ENCODE results near the gene PPFIA1.

The PPFIA1 gene

DNA sequence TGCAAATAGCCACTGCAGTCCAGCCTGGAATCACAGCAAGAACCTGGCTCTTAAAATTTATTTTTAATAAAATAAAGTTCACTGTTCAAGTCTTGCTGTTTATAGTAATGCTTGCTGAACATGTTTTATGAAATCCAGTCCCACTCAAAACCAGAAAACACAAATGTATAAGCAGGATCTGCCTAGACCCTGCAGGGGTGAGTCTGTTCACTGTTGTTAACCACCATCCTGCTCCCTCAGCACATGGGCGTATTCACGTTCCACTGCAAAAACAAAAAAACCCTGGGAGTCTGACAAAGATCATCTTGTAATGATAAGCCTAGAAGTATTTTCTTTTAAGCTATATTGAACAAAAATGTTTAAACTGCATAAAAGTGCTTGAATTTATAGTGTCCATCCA lies 82.8 kb downstream of the PPFIA1 start:
- DNase-seq (ENCODE audit: low read depth): no peak
- TF ChIP-seq, protein P1, sequence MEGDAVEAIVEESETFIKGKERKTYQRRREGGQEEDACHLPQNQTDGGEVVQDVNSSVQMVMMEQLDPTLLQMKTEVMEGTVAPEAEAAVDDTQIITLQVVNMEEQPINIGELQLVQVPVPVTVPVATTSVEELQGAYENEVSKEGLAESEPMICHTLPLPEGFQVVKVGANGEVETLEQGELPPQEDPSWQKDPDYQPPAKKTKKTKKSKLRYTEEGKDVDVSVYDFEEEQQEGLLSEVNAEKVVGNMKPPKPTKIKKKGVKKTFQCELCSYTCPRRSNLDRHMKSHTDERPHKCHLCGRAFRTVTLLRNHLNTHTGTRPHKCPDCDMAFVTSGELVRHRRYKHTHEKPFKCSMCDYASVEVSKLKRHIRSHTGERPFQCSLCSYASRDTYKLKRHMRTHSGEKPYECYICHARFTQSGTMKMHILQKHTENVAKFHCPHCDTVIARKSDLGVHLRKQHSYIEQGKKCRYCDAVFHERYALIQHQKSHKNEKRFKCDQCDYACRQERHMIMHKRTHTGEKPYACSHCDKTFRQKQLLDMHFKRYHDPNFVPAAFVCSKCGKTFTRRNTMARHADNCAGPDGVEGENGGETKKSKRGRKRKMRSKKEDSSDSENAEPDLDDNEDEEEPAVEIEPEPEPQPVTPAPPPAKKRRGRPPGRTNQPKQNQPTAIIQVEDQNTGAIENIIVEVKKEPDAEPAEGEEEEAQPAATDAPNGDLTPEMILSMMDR (conservative IDR thresholded peaks at IDR 0.05; ENCODE audit: control insufficient read depth, insufficient read depth, low read depth, low read length): no peak
- no peak overlapping the region for H3K4me3 ChIP-seq (ENCODE audit: control insufficient read depth, low read depth, low read length)

DNA sequence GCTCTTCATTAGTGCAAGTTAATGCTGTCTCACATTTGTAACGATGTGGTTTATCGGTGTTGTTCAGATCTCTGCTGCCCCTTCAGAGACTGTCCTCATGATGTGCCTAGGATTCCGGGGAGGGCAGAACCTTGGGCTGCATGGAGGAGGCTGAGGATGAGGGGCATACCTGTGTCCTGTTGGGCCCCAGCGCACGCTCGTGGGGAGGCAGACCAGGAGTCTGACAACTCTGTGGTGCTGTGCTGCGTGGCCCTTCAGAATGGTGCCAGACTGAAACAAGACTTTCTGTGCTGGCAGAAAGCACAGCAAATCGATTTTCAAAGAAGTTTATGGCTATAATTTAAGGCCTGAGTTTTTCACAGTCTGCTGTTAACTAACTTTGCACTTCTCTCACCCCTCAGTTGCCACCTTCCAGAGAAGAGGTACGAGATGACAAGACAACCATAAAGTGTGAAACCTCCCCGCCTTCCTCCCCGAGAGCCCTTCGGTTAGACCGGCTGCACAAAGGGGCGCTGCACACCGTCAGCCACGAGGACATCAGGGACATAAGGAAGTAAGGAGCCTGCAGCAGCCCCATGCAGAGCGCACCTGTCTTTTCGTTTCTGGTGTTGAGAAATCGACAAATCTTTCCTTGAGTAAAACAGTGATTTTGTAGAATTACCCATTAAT lies 83.5 kb downstream of the PPFIA1 start:
- TF ChIP-seq, protein P1 (conservative IDR thresholded peaks at IDR 0.05; ENCODE audit: control insufficient read depth, insufficient read depth, low read depth, low read length): no peak
- H3K4me3 ChIP-seq (ENCODE audit: control insufficient read depth, low read depth, low read length): no peak overlapping the region
- DNase-seq (ENCODE audit: low read depth): no peak

DNA sequence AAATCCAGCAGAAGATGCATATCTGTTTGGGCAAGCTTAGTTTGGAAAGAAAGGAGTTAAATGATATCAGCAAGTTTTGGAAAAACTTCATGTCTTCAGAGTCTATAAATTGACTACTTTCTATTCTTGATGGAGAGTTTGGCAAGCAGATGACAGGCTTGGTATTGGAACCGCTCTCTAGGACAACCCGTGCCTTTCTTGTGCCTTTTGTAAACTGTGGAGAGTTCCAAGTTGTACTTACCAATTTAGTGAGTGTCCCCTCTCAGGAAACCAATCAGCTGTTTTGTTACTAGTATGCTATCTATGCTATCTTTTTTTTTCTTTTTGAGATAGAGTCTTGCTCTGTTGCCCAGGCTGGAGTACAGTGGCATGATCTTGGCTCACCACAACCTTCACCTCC lies 84.1 kb downstream of the PPFIA1 start:
- no peak for DNase-seq (ENCODE audit: low read depth)
- TF ChIP-seq, protein P1 (conservative IDR thresholded peaks at IDR 0.05; ENCODE audit: control insufficient read depth, insufficient read depth, low read depth, low read length): no peak
- no peak overlapping the region for H3K4me3 ChIP-seq (ENCODE audit: control insufficient read depth, low read depth, low read length)

DNA sequence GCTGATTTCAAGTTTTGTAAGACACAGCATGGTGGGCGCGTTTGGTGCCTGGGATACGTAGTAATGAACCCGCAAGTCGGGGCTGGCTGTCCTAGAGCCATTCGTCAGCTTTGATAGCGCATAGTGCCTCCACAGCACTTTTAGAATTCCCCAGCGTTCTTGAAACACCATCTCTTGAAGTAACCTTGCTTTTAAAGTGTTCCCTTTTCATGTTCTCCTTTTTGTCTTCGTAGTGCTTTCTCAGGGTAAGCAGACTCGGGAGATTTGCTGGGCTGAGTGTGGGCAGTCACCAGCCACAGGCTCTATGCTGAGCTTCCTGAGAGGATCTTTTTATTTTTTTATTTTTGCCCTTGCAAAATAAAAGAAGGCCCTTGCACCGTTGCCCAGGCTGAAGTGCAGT lies 88.3 kb downstream of the PPFIA1 start:
- TF ChIP-seq, protein P1 (conservative IDR thresholded peaks at IDR 0.05; ENCODE audit: control insufficient read depth, insufficient read depth, low read depth, low read length): no peak
- H3K4me3 ChIP-seq (ENCODE audit: control insufficient read depth, low read depth, low read length): no peak overlapping the region
- DNase-seq (ENCODE audit: low read depth): no peak

DNA sequence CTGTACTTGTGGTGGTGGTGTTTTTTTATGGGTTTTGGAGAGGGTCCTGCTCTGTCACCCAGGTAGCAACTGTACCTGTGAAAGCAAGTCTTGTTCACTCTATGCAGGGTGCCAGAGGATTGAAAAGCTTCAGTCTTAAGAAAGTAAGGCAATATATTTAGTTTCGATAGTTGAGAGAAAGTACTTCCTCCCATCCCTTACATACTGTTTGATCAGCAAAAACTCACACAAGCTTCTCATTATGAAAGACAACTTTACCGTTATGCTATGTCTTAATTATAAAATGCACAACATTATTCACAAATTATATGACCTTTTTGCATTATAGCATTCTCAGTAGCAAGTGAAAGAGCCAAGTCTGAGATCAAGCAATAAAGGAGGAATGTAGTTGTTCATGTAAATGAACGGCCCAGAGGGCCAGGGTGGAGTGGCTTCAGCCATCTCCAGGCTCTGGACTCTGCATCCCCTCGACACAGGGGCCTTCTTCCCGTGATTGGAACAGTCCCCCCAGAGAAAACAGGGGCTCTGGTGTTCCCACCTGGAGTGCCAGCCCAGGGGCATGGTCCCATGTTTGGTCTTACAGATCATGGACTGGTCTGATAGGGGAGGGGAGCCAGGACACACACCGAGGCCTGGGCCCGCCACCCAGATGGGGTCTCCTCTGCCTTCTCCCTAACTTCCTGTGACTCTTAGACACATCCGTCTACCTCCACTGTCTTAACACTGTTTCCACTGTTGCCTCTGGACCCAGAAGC lies 89.1 kb downstream of the PPFIA1 start:
- H3K4me3 ChIP-seq (ENCODE audit: control insufficient read depth, low read depth, low read length): no peak overlapping the region
- TF ChIP-seq, protein P1 (conservative IDR thresholded peaks at IDR 0.05; ENCODE audit: control insufficient read depth, insufficient read depth, low read depth, low read length): no peak
- no peak for DNase-seq (ENCODE audit: low read depth)

DNA sequence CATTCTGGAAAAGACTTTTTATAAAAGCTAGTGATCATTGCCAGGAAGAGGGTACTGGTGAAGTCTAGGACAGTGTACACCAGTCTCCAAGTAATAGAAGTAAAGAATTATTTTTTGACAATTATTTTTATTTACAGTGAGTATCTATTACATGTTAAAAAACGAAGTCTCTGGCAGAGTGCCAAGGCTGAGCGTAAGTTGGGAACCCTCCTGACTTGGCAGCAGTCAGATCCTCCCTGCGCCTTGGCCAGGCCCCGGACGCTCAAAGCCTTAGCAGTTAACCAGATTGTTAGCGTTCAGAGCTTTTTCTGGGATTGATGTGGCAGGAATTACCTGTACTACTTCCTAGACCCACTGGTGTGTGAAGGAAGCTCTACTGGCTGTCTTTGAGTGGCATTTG lies 89.7 kb downstream of the PPFIA1 start:
- TF ChIP-seq, protein P1 (conservative IDR thresholded peaks at IDR 0.05; ENCODE audit: control insufficient read depth, insufficient read depth, low read depth, low read length): no peak
- no peak overlapping the region for H3K4me3 ChIP-seq (ENCODE audit: control insufficient read depth, low read depth, low read length)
- no peak for DNase-seq (ENCODE audit: low read depth)
